ENCODE results near the gene KIF4A. TPM values are rescaled to one million over a fixed set of nuclear protein-coding genes. Genes with fewer than 3 reads are reported as not detected.
"Not testable (repeated sequence)": the region's sequence is repeated elsewhere in the genome, so short reads cannot be mapped to it uniquely, and the experiment has no call there.

The KIF4A gene
- polyA plus RNA-seq, 2 donors = 1.7 to 3.5 TPM

- no peaks in the 10 kb centered on the region for H3K9me3 ChIP-seq (ENCODE audit: control insufficient read depth in 2 of 2, insufficient read depth in 1 of 2, low read depth in 1 of 2, low read length in 1 of 2)
- WGBS, 2 donors = 52 to 89% methylated on average over 1 of the region's 1 CpG
- no peak overlapping the region for H3K4me3 ChIP-seq (ENCODE audit: low read depth in 1 of 2, low read length in 2 of 2)
- no peak overlapping the region for H3K27ac ChIP-seq (ENCODE audit: low read depth in 2 of 2, low read length in 1 of 2)
- H3K36me3 ChIP-seq (ENCODE audit: control insufficient read depth in 2 of 2, insufficient read depth in 2 of 2, low read length in 1 of 2) = no peaks in the 10 kb centered on the region
- no peaks in the 10 kb centered on the region for H3K27me3 ChIP-seq (ENCODE audit: control insufficient read depth in 1 of 2, insufficient read depth in 2 of 2, low read length in 2 of 2)
- no peaks in the 10 kb centered on the region for H3K4me1 ChIP-seq (ENCODE audit: control insufficient read depth in 2 of 2, insufficient read depth in 2 of 2, low read length in 1 of 2)
These were observed 35.9 kb upstream of the KIF4A start for GRCh38 chrX:70254063-70254400.

GRCh38 chrX:70254909-70255308, 35.0 kb upstream of the KIF4A start:
- WGBS, 2 donors = 82 to 85% methylated on average over 3 of the region's 3 CpGs
- H3K4me3 ChIP-seq (ENCODE audit: low read depth in 1 of 2, low read length in 2 of 2) = no peak overlapping the region
- no peaks in the 10 kb centered on the region for H3K36me3 ChIP-seq (ENCODE audit: control insufficient read depth in 2 of 2, insufficient read depth in 2 of 2, low read length in 1 of 2)
- H3K27ac ChIP-seq (ENCODE audit: low read depth in 2 of 2, low read length in 1 of 2) = peak overlapping the region in 1 of 2 donors; percentile 42
- no peaks in the 10 kb centered on the region for H3K4me1 ChIP-seq (ENCODE audit: control insufficient read depth in 2 of 2, insufficient read depth in 2 of 2, low read length in 1 of 2)
- no peaks in the 10 kb centered on the region for H3K9me3 ChIP-seq (ENCODE audit: control insufficient read depth in 2 of 2, insufficient read depth in 1 of 2, low read depth in 1 of 2, low read length in 1 of 2)
- no peaks in the 10 kb centered on the region for H3K27me3 ChIP-seq (ENCODE audit: control insufficient read depth in 1 of 2, insufficient read depth in 2 of 2, low read length in 2 of 2)

- no peak overlapping the region for H3K4me3 ChIP-seq (ENCODE audit: low read depth in 1 of 2, low read length in 2 of 2)
- 71 to 78% methylated on average over 2 of the region's 2 CpGs for WGBS, 2 donors
- no peak overlapping the region for H3K27ac ChIP-seq (ENCODE audit: low read depth in 2 of 2, low read length in 1 of 2)
- H3K9me3 ChIP-seq (ENCODE audit: control insufficient read depth in 2 of 2, insufficient read depth in 1 of 2, low read depth in 1 of 2, low read length in 1 of 2) = no peaks in the 10 kb centered on the region
- no peaks in the 10 kb centered on the region for H3K27me3 ChIP-seq (ENCODE audit: control insufficient read depth in 1 of 2, insufficient read depth in 2 of 2, low read length in 2 of 2)
- no peaks in the 10 kb centered on the region for H3K4me1 ChIP-seq (ENCODE audit: control insufficient read depth in 2 of 2, insufficient read depth in 2 of 2, low read length in 1 of 2)
- H3K36me3 ChIP-seq (ENCODE audit: control insufficient read depth in 2 of 2, insufficient read depth in 2 of 2, low read length in 1 of 2) = no peaks in the 10 kb centered on the region
These were observed 34.5 kb upstream of the KIF4A start for GRCh38 chrX:70255452-70255851.

GRCh38 chrX:70257423-70258288, 32.2 kb upstream of the KIF4A start:
- WGBS, 2 donors = 71 to 89% methylated on average over 5 of the region's 5 CpGs
- no peaks in the 10 kb centered on the region for H3K27me3 ChIP-seq (ENCODE audit: control insufficient read depth in 1 of 2, insufficient read depth in 2 of 2, low read length in 2 of 2)
- no peaks in the 10 kb centered on the region for H3K4me1 ChIP-seq (ENCODE audit: control insufficient read depth in 2 of 2, insufficient read depth in 2 of 2, low read length in 1 of 2)
- H3K36me3 ChIP-seq (ENCODE audit: control insufficient read depth in 2 of 2, insufficient read depth in 2 of 2, low read length in 1 of 2) = no peaks in the 10 kb centered on the region
- H3K4me3 ChIP-seq (ENCODE audit: low read depth in 1 of 2, low read length in 2 of 2) = no peak overlapping the region
- no peaks in the 10 kb centered on the region for H3K9me3 ChIP-seq (ENCODE audit: control insufficient read depth in 2 of 2, insufficient read depth in 1 of 2, low read depth in 1 of 2, low read length in 1 of 2)
- no peak overlapping the region for H3K27ac ChIP-seq (ENCODE audit: low read depth in 2 of 2, low read length in 1 of 2)

- Histone ChIP-seq H3K27ac (ENCODE audit: low read depth in 2 of 2, low read length in 1 of 2) (no peak within 1 kb of the TSS), H3K27me3 (ENCODE audit: control insufficient read depth in 1 of 2, insufficient read depth in 2 of 2, low read length in 2 of 2) (no peaks in the 10 kb centered on the region)
- WGBS, 2 donors = 65 to 88% methylated on average over 4 of the region's 4 CpGs
These were observed 29.8 kb upstream of the KIF4A start, which contains the start of gene P2RY4 for GRCh38 chrX:70260104-70260503. TSS of gene P2RY4 (minus strand) at chrX:70260204. CDS start at chrX:70259624, 580 bp downstream.

GRCh38 chrX:70262952-70263567, 26.8 kb upstream of the KIF4A start:
- WGBS, 2 donors = 16 to 17% methylated on average over 7 of the region's 7 CpGs
- Histone ChIP-seq H3K4me3 (ENCODE audit: low read depth in 1 of 2, low read length in 2 of 2) (no peak overlapping the region), H3K36me3 (ENCODE audit: control insufficient read depth in 2 of 2, insufficient read depth in 2 of 2, low read length in 1 of 2) (no peaks in the 10 kb centered on the region), H3K27me3 (ENCODE audit: control insufficient read depth in 1 of 2, insufficient read depth in 2 of 2, low read length in 2 of 2) (no peaks in the 10 kb centered on the region), H3K4me1 (ENCODE audit: control insufficient read depth in 2 of 2, insufficient read depth in 2 of 2, low read length in 1 of 2) (no peaks in the 10 kb centered on the region), H3K9me3 (ENCODE audit: control insufficient read depth in 2 of 2, insufficient read depth in 1 of 2, low read depth in 1 of 2, low read length in 1 of 2) (no peaks in the 10 kb centered on the region), H3K27ac (ENCODE audit: low read depth in 2 of 2, low read length in 1 of 2) (no peak overlapping the region)

More at GRCh38 chrX:70260104-70260503, 29.8 kb upstream of the KIF4A start, which contains the start of gene P2RY4:
- Histone ChIP-seq H3K36me3 (ENCODE audit: control insufficient read depth in 2 of 2, insufficient read depth in 2 of 2, low read length in 1 of 2) (no peaks in the 10 kb centered on the region), H3K4me3 (ENCODE audit: low read depth in 1 of 2, low read length in 2 of 2) (no peak within 1 kb of the TSS), H3K4me1 (ENCODE audit: control insufficient read depth in 2 of 2, insufficient read depth in 2 of 2, low read length in 1 of 2) (no peaks in the 10 kb centered on the region), H3K9me3 (ENCODE audit: control insufficient read depth in 2 of 2, insufficient read depth in 1 of 2, low read depth in 1 of 2, low read length in 1 of 2) (no peaks in the 10 kb centered on the region)

- H3K27me3 ChIP-seq (ENCODE audit: control insufficient read depth in 1 of 2, insufficient read depth in 2 of 2, low read length in 2 of 2) = no peaks in the 10 kb centered on the region
- no peaks in the 10 kb centered on the region for H3K9me3 ChIP-seq (ENCODE audit: control insufficient read depth in 2 of 2, insufficient read depth in 1 of 2, low read depth in 1 of 2, low read length in 1 of 2)
- no peak overlapping the region for H3K4me3 ChIP-seq (ENCODE audit: low read depth in 1 of 2, low read length in 2 of 2)
- no peaks in the 10 kb centered on the region for H3K4me1 ChIP-seq (ENCODE audit: control insufficient read depth in 2 of 2, insufficient read depth in 2 of 2, low read length in 1 of 2)
- 56 to 59% methylated on average over 3 of the region's 3 CpGs for WGBS, 2 donors
- no peaks in the 10 kb centered on the region for H3K36me3 ChIP-seq (ENCODE audit: control insufficient read depth in 2 of 2, insufficient read depth in 2 of 2, low read length in 1 of 2)
- H3K27ac ChIP-seq (ENCODE audit: low read depth in 2 of 2, low read length in 1 of 2) = no peak overlapping the region
These were observed 25.1 kb upstream of the KIF4A start for GRCh38 chrX:70264784-70265183.

GRCh38 chrX:70268034-70268433, 21.9 kb upstream of the KIF4A start, which contains the start of gene ARR3:
TSS of gene ARR3 (plus strand) at chrX:70268334. CDS start at chrX:70269386, 1,052 bp downstream.
- Histone ChIP-seq H3K36me3 (ENCODE audit: control insufficient read depth in 2 of 2, insufficient read depth in 2 of 2, low read length in 1 of 2) (no peaks in the 10 kb centered on the region), H3K4me1 (ENCODE audit: control insufficient read depth in 2 of 2, insufficient read depth in 2 of 2, low read length in 1 of 2) (no peaks in the 10 kb centered on the region), H3K27me3 (ENCODE audit: control insufficient read depth in 1 of 2, insufficient read depth in 2 of 2, low read length in 2 of 2) (no peaks in the 10 kb centered on the region), H3K4me3 (ENCODE audit: low read depth in 1 of 2, low read length in 2 of 2) (no peak within 1 kb of the TSS), H3K9me3 (ENCODE audit: control insufficient read depth in 2 of 2, insufficient read depth in 1 of 2, low read depth in 1 of 2, low read length in 1 of 2) (no peaks in the 10 kb centered on the region), H3K27ac (ENCODE audit: low read depth in 2 of 2, low read length in 1 of 2) (no peak within 1 kb of the TSS)

GRCh38 chrX:70274029-70274428, 15.9 kb upstream of the KIF4A start:
- not testable (repeated sequence) for H3K9me3 ChIP-seq (ENCODE audit: control insufficient read depth in 2 of 2, insufficient read depth in 1 of 2, low read depth in 1 of 2, low read length in 1 of 2); H3K36me3 ChIP-seq (ENCODE audit: control insufficient read depth in 2 of 2, insufficient read depth in 2 of 2, low read length in 1 of 2); H3K4me3 ChIP-seq (ENCODE audit: low read depth in 1 of 2, low read length in 2 of 2); H3K4me1 ChIP-seq (ENCODE audit: control insufficient read depth in 2 of 2, insufficient read depth in 2 of 2, low read length in 1 of 2); H3K27ac ChIP-seq (ENCODE audit: low read depth in 2 of 2, low read length in 1 of 2); H3K27me3 ChIP-seq (ENCODE audit: control insufficient read depth in 1 of 2, insufficient read depth in 2 of 2, low read length in 2 of 2)
- WGBS, 2 donors = 84% methylated on average over 7 of the region's 7 CpGs
